ENCODE measurements around the gene CDC16.
"Not testable (repeated sequence)": the region's sequence is repeated elsewhere in the genome, so short reads cannot be mapped to it uniquely, and the experiment has no call there.

The CDC16 gene, protein sequence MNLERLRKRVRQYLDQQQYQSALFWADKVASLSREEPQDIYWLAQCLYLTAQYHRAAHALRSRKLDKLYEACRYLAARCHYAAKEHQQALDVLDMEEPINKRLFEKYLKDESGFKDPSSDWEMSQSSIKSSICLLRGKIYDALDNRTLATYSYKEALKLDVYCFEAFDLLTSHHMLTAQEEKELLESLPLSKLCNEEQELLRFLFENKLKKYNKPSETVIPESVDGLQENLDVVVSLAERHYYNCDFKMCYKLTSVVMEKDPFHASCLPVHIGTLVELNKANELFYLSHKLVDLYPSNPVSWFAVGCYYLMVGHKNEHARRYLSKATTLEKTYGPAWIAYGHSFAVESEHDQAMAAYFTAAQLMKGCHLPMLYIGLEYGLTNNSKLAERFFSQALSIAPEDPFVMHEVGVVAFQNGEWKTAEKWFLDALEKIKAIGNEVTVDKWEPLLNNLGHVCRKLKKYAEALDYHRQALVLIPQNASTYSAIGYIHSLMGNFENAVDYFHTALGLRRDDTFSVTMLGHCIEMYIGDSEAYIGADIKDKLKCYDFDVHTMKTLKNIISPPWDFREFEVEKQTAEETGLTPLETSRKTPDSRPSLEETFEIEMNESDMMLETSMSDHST
- 24.7 to 32.5 (median 27.2) reads per million in 3 donors for total RNA-seq

DNA sequence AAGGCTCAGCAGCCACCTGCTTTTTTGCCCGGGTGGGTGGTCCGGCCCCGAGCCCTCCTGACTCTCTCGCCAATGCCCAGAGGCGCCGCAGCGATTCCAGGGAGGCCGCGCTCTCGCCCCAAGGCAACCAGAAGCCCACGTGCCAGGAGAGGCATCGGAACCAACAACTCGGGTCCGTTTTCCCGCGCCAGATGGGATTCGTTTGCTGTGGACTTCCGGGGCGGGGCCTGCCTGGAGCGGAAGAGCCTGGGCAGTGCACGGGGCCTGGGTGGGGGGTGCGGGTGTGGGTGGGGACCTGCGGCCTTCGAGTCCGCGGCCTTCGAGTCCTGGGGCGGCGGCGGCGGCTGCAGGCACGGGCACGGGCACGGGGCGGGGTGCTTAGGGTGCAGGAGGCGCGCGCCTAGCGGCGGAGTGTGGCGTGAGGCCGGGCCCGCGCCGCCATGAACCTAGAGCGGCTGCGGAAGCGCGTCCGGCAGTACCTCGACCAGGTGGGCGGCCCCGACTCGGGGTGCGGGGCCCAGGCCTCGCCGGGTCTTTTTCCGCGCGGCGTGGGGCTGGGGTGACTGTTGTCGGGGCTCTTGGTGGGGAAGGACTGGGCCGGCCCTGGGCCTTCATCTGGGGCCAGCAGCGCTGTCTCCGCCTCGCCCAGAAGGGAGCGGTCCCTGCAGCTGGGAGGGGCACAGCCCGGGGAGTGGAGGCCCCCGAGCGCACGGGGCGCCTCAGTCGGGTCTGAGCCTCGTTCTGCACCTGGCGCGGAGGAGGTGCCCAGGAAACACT, at the start of gene CDC16:
Gene CDC16, plus strand, starts transcription at position 253 of the 777 bp plus-strand sequence. Its CDS starts 188 bp downstream, at position 441.
- H3K27me3 ChIP-seq (replicated peaks; ENCODE audit: control insufficient read depth, insufficient read depth, low read length, poor library complexity, severe bottlenecking), result no peaks in the 10 kb centered on the region
- no peaks in the 10 kb centered on the region for H3K9me3 ChIP-seq (ENCODE audit: control insufficient read depth, low read length)
- peaks cover 17% of the 10 kb centered on the region for H3K36me3 ChIP-seq (ENCODE audit: control insufficient read depth, insufficient read depth, low read length)
- H3K4me3 ChIP-seq (ENCODE audit: insufficient read depth, low read depth, low read length, poor library complexity, severe bottlenecking), result peak within 1 kb of the TSS; percentile 66
- DNase-seq, result peak; percentile 55 to 69 (median 55)
- H3K4me1 ChIP-seq (ENCODE audit: control insufficient read depth, insufficient read depth, low read length, poor library complexity, severe bottlenecking), result peaks cover 7% of the 10 kb centered on the region
- H3K27ac ChIP-seq (ENCODE audit: insufficient read depth, low read length, poor library complexity, severe bottlenecking), result peak within 1 kb of the TSS; percentile 60

DNA sequence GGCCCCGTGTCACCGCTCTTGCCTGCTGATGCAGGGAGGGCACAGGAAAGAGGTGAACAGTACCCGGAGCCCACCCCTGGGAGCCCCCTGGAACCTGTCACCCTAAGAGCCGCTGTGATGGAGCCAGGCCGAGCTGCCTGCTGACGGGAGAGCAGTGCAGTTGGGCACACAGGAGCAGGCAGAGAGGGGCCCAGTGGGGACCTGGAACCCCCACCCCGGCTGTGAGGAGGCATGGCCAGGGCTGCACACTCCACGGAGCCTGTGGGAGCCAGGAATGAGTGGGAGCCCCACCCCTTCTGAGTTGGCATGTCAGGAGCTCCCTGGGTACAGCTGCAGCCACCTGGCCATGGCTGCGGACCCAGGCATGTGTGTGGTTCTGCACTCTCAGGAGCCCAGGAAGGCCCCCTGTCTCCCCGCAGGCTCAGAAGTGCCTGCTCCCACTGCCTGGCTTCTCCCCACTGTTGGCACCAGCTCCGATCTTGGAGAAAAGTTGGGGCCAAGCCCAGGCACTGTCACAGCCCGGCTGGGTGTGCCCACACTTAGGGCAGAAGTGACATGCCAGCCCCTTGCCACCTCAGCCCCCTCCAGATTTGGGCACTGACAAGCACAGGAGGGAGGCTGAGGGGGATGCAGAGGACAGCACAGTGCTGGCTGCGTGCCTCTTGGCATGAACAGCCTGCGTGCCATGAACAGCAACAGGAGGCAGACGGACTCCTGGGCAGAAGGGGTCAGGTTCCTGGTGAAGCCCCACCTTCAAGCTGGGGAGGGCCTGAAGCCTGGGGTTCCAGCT, 49.3 kb upstream of the CDC16 start:
- no peaks in the 10 kb centered on the region for H3K27me3 ChIP-seq (replicated peaks; ENCODE audit: control insufficient read depth, insufficient read depth, low read length, poor library complexity, severe bottlenecking)

DNA sequence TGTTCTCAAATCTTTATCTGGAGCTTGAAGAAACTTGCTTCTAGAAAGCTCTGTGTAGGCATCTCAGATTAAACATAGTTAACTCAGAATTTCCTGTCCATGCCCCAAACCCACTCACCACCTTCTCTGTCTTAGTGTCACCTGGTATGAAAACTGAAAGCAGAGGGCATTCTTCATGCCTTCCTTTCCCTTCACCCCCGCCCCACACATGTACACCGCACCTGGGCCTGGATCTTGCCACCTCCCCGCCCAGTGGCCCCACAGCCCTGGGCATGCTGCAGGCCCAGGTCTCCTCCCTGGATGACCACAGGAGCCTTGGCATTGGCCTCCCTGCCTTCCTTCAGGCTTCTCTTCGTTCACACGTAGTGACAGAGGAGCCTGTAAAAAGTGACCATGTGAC, 39.8 kb upstream of the CDC16 start:
- no peak for DNase-seq

More for the DNA sequence above, 49.3 kb upstream of the CDC16 start:
- no peak overlapping the region for H3K4me3 ChIP-seq (ENCODE audit: insufficient read depth, low read depth, low read length, poor library complexity, severe bottlenecking)
- H3K36me3 ChIP-seq (ENCODE audit: control insufficient read depth, insufficient read depth, low read length), result no peaks in the 10 kb centered on the region
- H3K4me1 ChIP-seq (ENCODE audit: control insufficient read depth, insufficient read depth, low read length, poor library complexity, severe bottlenecking), result no peaks in the 10 kb centered on the region
- no peak overlapping the region for H3K27ac ChIP-seq (ENCODE audit: insufficient read depth, low read length, poor library complexity, severe bottlenecking)
- H3K9me3 ChIP-seq (ENCODE audit: control insufficient read depth, low read length), result no peaks in the 10 kb centered on the region
- no peak for DNase-seq

DNA sequence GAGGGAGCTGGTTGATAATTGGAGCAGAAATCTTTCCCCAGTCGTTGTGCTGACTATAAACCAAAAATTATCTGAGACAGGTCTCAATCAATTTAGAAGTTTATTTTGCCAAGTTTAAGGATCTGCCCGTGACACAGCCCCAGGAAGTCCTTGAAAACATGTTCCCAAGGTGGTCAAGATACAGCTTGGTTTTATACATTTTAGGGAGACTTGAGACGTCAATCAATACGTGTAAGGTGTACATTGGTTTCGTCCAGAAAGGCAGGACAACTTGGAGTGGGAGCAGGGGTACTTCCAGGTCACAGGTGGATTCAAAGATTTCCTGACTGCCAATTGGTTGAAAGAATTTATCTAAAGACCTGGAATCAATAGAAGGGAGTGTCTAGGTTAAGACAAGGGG, 38.1 kb upstream of the CDC16 start:
- Histone ChIP-seq H3K4me1 (ENCODE audit: control insufficient read depth, insufficient read depth, low read length, poor library complexity, severe bottlenecking) (peaks cover 4% of the 10 kb centered on the region), H3K27ac (ENCODE audit: insufficient read depth, low read length, poor library complexity, severe bottlenecking) (no peak overlapping the region), H3K4me3 (ENCODE audit: insufficient read depth, low read depth, low read length, poor library complexity, severe bottlenecking) (no peak overlapping the region), H3K27me3 (replicated peaks; ENCODE audit: control insufficient read depth, insufficient read depth, low read length, poor library complexity, severe bottlenecking) (peaks cover 3% of the 10 kb centered on the region), H3K9me3 (ENCODE audit: control insufficient read depth, low read length) (no peaks in the 10 kb centered on the region), H3K36me3 (ENCODE audit: control insufficient read depth, insufficient read depth, low read length) (no peaks in the 10 kb centered on the region)
- DNase-seq, result no peak

More for the DNA sequence above, 39.8 kb upstream of the CDC16 start:
- Histone ChIP-seq H3K36me3 (ENCODE audit: control insufficient read depth, insufficient read depth, low read length) (no peaks in the 10 kb centered on the region), H3K27me3 (replicated peaks; ENCODE audit: control insufficient read depth, insufficient read depth, low read length, poor library complexity, severe bottlenecking) (no peaks in the 10 kb centered on the region), H3K4me1 (ENCODE audit: control insufficient read depth, insufficient read depth, low read length, poor library complexity, severe bottlenecking) (peaks cover 4% of the 10 kb centered on the region), H3K27ac (ENCODE audit: insufficient read depth, low read length, poor library complexity, severe bottlenecking) (no peak overlapping the region), H3K4me3 (ENCODE audit: insufficient read depth, low read depth, low read length, poor library complexity, severe bottlenecking) (no peak overlapping the region), H3K9me3 (ENCODE audit: control insufficient read depth, low read length) (no peaks in the 10 kb centered on the region)

DNA sequence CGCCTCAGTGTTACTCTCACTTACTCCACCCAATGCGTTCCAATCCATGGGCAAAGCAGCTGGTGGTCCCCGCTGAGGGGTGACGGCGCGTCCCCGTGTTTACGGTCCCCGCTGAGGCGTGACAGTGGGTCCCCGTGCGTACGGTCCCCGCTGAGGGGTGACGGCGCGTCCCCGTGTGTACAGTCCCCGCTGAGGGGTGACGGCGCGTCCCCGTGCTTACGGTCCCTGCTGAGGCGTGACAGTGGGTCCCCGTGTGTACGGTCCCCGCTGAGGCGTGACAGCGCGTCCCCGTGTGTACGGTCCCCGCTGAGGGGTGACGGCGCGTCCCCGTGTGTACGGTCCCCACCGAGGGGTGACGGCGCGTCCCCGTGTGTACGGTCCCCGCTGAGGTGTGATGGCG, 36.1 kb upstream of the CDC16 start:
- Histone ChIP-seq H3K27me3 (replicated peaks; ENCODE audit: control insufficient read depth, insufficient read depth, low read length, poor library complexity, severe bottlenecking) (peaks cover 3% of the 10 kb centered on the region), H3K4me1 (ENCODE audit: control insufficient read depth, insufficient read depth, low read length, poor library complexity, severe bottlenecking) (peaks cover 4% of the 10 kb centered on the region)
- no peak for DNase-seq

DNA sequence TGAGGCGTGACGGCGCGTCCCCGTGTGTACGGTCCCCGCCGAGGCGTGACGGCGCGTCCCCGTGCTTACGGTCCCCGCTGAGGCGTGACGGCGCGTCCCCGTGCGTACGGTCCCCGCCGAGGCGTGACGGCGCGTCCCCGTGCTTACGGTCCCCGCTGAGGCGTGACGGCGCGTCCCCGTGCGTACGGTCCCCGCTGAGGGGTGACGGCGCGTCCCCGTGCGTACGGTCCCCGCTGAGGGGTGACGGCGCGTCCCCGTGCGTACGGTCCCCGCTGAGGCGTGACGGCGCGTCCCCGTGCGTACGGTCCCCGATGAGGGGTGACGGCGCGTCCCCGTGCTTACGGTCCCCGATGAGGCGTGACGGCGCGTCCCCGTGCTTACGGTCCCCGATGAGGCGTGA, 35.2 kb upstream of the CDC16 start:
- not testable (repeated sequence) for H3K4me3 ChIP-seq (ENCODE audit: insufficient read depth, low read depth, low read length, poor library complexity, severe bottlenecking); H3K36me3 ChIP-seq (ENCODE audit: control insufficient read depth, insufficient read depth, low read length)

More for the DNA sequence above, 36.1 kb upstream of the CDC16 start:
- Histone ChIP-seq H3K9me3 (ENCODE audit: control insufficient read depth, low read length) (no peaks in the 10 kb centered on the region), H3K36me3 (ENCODE audit: control insufficient read depth, insufficient read depth, low read length) (no peaks in the 10 kb centered on the region), H3K4me3 (ENCODE audit: insufficient read depth, low read depth, low read length, poor library complexity, severe bottlenecking) (no peak overlapping the region), H3K27ac (ENCODE audit: insufficient read depth, low read length, poor library complexity, severe bottlenecking) (no peak overlapping the region)

DNA sequence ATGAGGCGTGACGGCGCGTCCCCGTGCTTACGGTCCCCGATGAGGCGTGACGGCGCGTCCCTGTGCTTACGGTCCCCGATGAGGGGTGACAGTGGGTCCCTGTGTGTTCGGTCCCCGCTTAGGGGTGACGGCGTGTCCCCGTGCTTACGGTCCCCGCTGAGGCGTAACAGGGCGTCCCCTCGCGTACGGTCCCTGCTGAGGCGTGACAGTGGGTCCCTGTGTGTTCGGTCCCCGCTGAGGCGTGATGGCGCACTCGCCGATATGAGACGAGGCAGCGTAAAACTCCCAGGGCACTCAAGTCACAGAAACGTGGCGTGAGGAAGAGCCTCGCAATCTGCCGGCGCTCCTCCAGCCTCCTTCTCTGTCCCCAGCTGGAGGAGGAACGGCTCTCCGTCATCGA, 34.7 kb upstream of the CDC16 start:
- Histone ChIP-seq H3K4me3 (ENCODE audit: insufficient read depth, low read depth, low read length, poor library complexity, severe bottlenecking) (no peak overlapping the region), H3K27ac (ENCODE audit: insufficient read depth, low read length, poor library complexity, severe bottlenecking) (no peak overlapping the region), H3K27me3 (replicated peaks; ENCODE audit: control insufficient read depth, insufficient read depth, low read length, poor library complexity, severe bottlenecking) (peaks cover 3% of the 10 kb centered on the region), H3K9me3 (ENCODE audit: control insufficient read depth, low read length) (no peaks in the 10 kb centered on the region), H3K4me1 (ENCODE audit: control insufficient read depth, insufficient read depth, low read length, poor library complexity, severe bottlenecking) (peaks cover 5% of the 10 kb centered on the region), H3K36me3 (ENCODE audit: control insufficient read depth, insufficient read depth, low read length) (no peaks in the 10 kb centered on the region)
- DNase-seq, result no peak

More for the DNA sequence above, 35.2 kb upstream of the CDC16 start:
- not testable (repeated sequence) for H3K9me3 ChIP-seq (ENCODE audit: control insufficient read depth, low read length); H3K4me1 ChIP-seq (ENCODE audit: control insufficient read depth, insufficient read depth, low read length, poor library complexity, severe bottlenecking); DNase-seq; H3K27ac ChIP-seq (ENCODE audit: insufficient read depth, low read length, poor library complexity, severe bottlenecking); H3K27me3 ChIP-seq (replicated peaks; ENCODE audit: control insufficient read depth, insufficient read depth, low read length, poor library complexity, severe bottlenecking)

DNA sequence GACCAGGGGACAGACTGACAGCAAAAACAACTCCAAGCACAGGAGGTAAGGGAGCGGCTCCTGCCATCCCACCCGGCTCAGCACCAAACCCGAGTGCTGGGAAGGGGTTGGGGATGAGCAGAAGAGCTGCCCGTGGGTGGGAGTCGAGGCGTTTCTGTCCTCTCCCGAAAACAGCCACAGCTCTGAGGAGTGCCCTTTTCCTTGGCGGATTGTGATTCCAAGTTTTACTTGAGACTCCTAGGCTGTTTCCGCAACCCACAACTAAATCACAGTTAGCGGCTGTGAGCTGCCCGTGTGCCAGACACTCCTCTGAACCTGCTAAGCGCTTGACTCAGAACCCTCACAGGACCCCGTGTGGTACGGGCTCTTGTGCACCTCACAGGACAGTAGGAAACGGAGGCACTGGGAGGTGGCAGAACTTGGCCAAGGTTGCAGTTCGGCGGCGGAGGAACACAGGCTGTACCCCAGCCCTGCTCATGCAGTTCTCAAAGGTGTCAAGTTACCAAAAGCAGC, 34.2 kb upstream of the CDC16 start:
- Histone ChIP-seq H3K4me1 (ENCODE audit: control insufficient read depth, insufficient read depth, low read length, poor library complexity, severe bottlenecking) (peaks cover 5% of the 10 kb centered on the region), H3K4me3 (ENCODE audit: insufficient read depth, low read depth, low read length, poor library complexity, severe bottlenecking) (no peak overlapping the region), H3K9me3 (ENCODE audit: control insufficient read depth, low read length) (no peaks in the 10 kb centered on the region), H3K27me3 (replicated peaks; ENCODE audit: control insufficient read depth, insufficient read depth, low read length, poor library complexity, severe bottlenecking) (peaks cover 3% of the 10 kb centered on the region), H3K27ac (ENCODE audit: insufficient read depth, low read length, poor library complexity, severe bottlenecking) (no peak overlapping the region), H3K36me3 (ENCODE audit: control insufficient read depth, insufficient read depth, low read length) (no peaks in the 10 kb centered on the region)
- DNase-seq, result no peak

DNA sequence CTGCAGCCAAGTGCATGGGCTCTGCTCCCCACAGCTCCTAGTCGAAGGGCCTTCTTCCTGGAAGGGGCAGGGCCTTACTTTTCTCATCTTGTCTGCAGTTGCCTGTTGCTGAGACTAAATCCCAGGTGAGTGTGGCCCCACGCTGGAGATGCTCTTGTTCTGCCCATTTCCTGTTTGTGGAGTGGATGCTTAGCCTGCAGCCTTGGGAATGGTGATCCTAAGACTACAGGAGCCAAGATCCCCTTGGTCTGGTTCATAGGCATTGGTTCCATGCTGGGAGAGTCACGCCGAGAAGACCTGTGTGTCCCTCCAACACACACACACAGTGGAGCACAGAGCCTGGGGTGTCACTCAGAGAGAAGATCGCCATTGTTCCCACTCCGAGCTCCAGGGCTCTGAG, 32.1 kb upstream of the CDC16 start:
- H3K9me3 ChIP-seq (ENCODE audit: control insufficient read depth, low read length), result no peaks in the 10 kb centered on the region

More for the DNA sequence above, 32.1 kb upstream of the CDC16 start:
- DNase-seq, result no peak
- Histone ChIP-seq H3K36me3 (ENCODE audit: control insufficient read depth, insufficient read depth, low read length) (no peaks in the 10 kb centered on the region), H3K4me3 (ENCODE audit: insufficient read depth, low read depth, low read length, poor library complexity, severe bottlenecking) (no peak overlapping the region), H3K27ac (ENCODE audit: insufficient read depth, low read length, poor library complexity, severe bottlenecking) (no peak overlapping the region), H3K4me1 (ENCODE audit: control insufficient read depth, insufficient read depth, low read length, poor library complexity, severe bottlenecking) (peaks cover 5% of the 10 kb centered on the region), H3K27me3 (replicated peaks; ENCODE audit: control insufficient read depth, insufficient read depth, low read length, poor library complexity, severe bottlenecking) (peaks cover 3% of the 10 kb centered on the region)
